Hematopoietic multipotent progenitor cell treated with erythropoietin and hydrocortisone succinate and interleukin-3 and kit ligand, for 17 days (in vitro differentiated cells): ENCODE measurements around the gene LINGO3.
A peak's percentile ranks its signal among the peaks of the same experiment; 100 is the strongest.
"Not testable (repeated sequence)": the region's sequence is repeated elsewhere in the genome, so short reads cannot be mapped to it uniquely, and the experiment has no call there.

Source experiments
- DNase-seq: peaks from one replicate; pipeline ENCODE4 v3.0.0-alpha.2; 2015; ENCODE audit warnings: low spot score

LINGO3 gene, protein sequence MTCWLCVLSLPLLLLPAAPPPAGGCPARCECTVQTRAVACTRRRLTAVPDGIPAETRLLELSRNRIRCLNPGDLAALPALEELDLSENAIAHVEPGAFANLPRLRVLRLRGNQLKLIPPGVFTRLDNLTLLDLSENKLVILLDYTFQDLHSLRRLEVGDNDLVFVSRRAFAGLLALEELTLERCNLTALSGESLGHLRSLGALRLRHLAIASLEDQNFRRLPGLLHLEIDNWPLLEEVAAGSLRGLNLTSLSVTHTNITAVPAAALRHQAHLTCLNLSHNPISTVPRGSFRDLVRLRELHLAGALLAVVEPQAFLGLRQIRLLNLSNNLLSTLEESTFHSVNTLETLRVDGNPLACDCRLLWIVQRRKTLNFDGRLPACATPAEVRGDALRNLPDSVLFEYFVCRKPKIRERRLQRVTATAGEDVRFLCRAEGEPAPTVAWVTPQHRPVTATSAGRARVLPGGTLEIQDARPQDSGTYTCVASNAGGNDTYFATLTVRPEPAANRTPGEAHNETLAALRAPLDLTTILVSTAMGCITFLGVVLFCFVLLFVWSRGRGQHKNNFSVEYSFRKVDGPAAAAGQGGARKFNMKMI

GRCh38 chr19:2308114-2308556 lies at the start of gene LINGO3:
Gene LINGO3, minus strand, starts transcription at chr19:2308154. Its CDS starts 16,378 bp downstream, at chr19:2291776.
- no peak for DNase-seq

DNA sequence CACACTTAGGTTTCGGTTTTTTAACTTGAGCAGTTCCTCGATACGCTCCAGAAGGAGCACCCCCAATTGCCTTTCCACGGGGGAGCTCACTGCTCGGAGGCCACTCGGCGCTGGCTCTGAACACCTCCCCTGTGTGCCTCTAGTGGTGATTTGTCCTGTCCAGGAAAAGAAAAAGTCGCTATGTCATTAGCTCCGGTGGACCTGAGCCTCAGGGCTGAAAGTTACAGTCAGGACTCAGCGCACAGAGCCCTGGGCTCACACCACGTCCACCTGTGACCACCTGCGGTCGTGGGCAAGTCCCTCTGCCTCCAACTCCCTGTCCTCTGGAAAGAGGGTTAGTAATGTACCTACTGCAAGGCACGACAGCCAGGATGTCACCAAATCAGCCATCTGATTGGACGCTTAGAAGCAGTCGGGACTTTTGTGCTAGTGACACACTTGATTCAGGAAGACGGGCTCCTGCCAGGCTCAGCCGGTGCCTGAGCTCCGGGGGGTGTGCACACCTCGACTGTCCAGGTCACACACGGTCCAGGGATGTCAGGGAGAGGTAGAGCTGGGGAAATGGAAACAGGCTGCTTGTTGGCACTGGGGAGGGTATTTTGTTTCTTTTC lies 48.2 kb upstream of the LINGO3 start:
- DNase-seq = no peak

DNA sequence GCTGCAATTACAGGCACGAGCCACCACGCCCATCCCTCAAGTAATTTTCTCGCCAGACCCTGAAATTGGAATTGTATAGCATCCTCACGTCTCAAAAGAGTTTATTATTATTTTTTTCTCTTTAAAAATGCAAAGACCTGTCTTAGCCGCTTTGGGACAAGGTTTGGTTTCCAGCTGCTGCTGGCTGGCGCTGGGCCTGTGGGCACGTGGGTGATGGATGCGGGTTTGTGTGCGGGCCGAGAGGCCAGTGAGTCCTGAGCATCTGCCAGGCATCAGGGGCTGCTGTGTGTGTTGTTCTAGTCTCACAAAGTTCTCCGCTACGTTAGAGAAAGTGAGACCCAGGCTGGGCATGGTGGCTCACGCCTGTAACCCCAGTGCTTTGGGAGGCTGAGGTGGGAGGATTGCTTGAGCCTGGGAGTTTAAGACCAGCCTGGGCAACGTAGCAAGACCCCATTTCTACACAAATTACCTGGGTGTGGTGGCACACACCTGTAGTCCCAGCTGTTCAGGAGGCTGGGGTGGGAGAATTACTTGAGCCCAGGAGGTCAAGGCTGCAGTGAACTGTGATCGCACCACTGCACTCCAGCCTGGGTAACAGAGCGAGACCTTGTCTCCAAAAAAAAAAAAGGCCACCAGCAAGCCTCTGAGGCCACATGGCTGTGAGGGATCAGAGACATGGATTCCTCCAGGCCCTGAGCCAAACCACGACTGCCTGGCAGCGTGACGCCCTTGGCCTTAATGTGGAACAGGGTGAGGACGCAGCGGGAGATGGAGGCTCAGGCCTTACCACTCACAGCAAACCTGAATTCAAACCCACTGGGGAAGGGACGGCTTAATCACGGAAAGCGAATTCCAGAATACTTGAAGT lies 47.4 kb upstream of the LINGO3 start:
- DNase-seq = no peak

DNA sequence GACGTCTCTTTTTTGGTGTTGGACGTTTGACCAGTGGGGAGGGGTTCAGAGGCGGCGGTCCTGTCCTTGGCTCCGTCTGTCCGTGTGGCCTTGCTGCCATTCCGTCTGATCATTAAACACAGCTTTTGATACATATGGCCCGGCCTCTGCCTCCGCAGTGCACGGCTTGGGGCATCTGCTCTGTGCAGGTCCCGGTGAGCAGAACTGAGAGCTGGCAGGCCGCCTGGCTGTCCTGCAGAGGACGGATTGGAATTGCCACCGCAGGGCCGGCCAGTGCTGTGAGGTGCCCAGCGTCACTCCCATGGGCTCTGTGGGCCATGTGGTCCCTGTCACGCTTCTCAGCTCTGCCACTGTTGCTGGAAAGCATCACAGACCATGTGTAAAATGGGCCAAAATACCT lies 46.7 kb upstream of the LINGO3 start:
- no peak for DNase-seq

GRCh38 chr19:2353887-2354592 lies 46.1 kb upstream of the LINGO3 start:
- peak; percentile 13 for DNase-seq

GRCh38 chr19:2353159-2353886 lies 45.4 kb upstream of the LINGO3 start:
- no peak for DNase-seq

- no peak for DNase-seq
These were observed 44.2 kb upstream of the LINGO3 start for GRCh38 chr19:2352121-2352520.

DNA sequence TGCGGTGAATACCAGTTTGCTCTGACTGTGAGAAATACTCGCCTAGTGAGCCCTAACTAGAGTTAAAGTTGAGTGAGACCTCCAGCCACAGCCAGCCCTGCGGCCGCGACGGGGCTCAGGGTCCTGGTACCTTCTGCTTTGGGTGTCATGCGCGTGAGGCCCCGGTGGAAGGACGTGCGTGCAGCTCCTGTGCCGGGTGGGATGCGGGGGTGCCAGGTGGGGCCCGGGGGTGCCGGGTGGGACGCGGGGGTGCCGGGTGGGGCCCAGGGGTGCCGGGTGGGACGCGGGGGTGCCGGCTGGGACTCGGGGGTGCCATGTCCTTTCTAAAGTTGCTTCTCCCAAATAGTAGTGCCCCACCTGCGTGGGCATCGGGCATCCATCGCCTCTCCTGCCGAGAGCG lies 43.6 kb upstream of the LINGO3 start:
- no peak for DNase-seq

- no peak for DNase-seq
These were observed 42.7 kb upstream of the LINGO3 start for GRCh38 chr19:2350656-2351055.

DNA sequence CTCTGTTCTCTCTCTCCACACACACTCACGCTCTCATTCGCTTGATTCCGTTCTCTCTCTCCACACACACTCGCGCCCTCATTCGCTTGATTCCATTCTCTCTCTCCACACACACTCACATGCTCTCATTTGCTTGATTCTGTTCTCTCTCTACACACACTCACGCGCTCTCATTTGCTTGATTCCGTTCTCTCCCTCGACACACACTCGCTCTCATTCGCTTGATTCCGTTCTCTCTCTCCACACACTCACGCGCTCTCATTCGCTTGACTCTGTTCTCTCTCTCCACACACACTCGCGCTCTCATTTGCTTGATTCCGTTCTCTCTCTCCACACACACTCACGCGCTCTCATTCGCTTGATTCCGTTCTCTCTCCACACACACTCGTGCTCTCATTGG lies 41.9 kb upstream of the LINGO3 start:
- DNase-seq = not testable (repeated sequence)

GRCh38 chr19:2345794-2346663 lies 38.1 kb upstream of the LINGO3 start:
- DNase-seq = peak; percentile 83

DNA sequence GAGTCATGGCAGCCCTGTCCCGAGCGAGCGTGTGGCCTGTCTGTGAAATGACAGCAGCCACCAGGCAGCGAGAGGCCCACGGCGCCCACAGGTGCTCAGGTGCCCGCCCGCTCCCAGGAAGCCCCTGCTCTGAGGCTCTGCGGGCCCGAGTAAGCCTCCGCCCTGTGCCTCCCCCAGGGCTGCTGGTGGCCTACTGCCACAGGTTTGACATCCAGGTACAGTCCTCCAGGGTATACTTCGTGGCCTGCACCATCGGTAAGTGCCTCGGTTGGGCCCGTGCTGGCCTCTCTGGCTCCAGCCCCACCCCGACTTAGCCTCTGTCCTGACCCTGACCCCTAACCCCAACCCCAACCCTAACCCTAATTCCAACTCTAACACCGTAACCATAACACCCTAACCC lies 37.1 kb upstream of the LINGO3 start:
- DNase-seq = no peak

- no peak for DNase-seq
These were observed 36.5 kb upstream of the LINGO3 start for GRCh38 chr19:2344381-2344870.

DNA sequence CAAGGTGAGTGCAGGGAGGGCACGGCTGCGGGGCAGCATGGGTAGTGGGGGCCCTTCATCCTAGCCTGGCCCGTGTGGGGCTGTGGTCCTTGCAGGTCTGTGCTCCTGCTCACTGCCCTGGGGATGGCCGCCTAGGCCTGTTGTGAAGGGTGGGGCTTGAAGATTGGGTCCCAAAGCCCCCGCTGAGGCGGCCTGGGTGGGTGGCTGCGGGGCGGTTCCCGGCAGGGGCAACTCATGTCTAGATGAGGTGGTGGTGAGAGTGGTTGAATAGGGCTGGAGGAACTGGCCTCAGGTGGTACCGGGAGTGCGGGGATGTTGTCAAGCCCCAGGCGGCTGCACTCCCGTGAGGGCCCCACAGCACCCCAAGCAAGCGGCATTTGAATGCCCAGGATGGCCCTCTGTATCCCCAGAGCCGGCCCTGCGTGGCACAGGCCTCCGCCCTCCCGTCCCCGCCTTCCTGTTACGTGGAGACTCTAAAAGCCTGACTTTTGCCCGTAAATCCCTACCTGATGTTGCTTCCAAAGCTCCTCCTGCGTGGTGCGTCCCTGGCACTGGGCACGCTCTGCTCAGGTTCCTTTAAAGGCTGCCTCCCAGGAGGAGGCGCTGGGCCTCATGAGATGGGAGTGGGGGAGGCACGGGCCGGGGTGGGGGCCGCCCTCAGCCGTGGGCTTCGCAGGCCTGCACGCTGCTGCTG lies 35.5 kb upstream of the LINGO3 start:
- DNase-seq = no peak

DNA sequence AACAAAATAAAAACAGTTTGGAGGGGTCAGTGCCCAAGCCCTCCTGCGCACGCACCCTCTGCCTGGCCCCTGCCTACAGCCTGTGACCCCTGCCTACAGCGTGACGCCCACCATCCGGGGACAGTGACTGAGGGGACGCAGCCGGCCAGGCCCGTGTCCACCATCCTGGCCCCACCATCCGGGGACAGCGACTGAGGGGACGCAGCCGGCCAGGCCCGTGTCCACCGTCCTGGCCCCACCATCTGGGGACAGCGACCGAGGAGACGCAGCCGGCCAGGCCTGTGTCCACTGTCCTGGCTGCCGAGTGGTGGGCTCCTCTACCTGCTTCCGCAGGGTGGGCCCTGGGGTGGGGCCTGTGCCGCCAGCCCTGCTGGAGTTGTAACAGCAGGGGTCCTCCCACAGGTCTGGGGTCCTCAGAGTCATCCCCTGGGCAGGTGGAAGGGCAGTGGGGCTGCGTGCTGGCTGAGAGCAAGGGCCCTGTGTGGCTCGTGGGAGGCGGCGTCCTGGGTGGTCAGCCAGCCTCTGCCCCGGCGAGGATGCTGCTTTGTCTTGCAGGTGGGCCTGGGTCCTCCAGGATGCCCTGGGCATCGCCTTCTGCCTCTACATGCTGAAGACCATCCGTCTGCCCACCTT lies 34.8 kb upstream of the LINGO3 start:
- DNase-seq = no peak

GRCh38 chr19:2341982-2342381 lies 34.0 kb upstream of the LINGO3 start:
- no peak for DNase-seq

- DNase-seq = no peak
These were observed 33.3 kb upstream of the LINGO3 start for GRCh38 chr19:2341244-2341751.

GRCh38 chr19:2340496-2341243 lies 32.7 kb upstream of the LINGO3 start:
- no peak for DNase-seq
